Femur (tissue), 1 donor: ENCODE results near the gene LRP1B.

ENCODE experiments used
- DNase-seq: peaks from one replicate; pipeline ENCODE4 v3.0.0-alpha.2; 2017

LRP1B gene

GRCh38 chr2:141641462-141641861 is 489.4 kb downstream of the LRP1B start:
- DNase-seq: no peak

- no peak for DNase-seq
Measured at GRCh38 chr2:141639809-141640208, 491.0 kb downstream of the LRP1B start.

GRCh38 chr2:141633132-141633531 is 497.7 kb downstream of the LRP1B start:
- no peak for DNase-seq

GRCh38 chr2:141630407-141630930 is 500.3 kb downstream of the LRP1B start:
- DNase-seq: no peak

GRCh38 chr2:141620372-141620771 is 510.4 kb downstream of the LRP1B start:
- no peak for DNase-seq

- DNase-seq: no peak
Measured at GRCh38 chr2:141618457-141618856, 512.4 kb downstream of the LRP1B start.

GRCh38 chr2:141611981-141612380 is 518.8 kb downstream of the LRP1B start:
- DNase-seq: no peak

- no peak for DNase-seq
Measured at GRCh38 chr2:141611176-141611571, 519.6 kb downstream of the LRP1B start.

- DNase-seq: no peak
Measured at GRCh38 chr2:141610564-141611175, 520.1 kb downstream of the LRP1B start.

GRCh38 chr2:141605163-141605562 is 525.7 kb downstream of the LRP1B start:
- DNase-seq: no peak

GRCh38 chr2:141601511-141602152 is 529.2 kb downstream of the LRP1B start:
- DNase-seq: no peak

- no peak for DNase-seq
Measured at GRCh38 chr2:141599721-141600120, 531.1 kb downstream of the LRP1B start.

GRCh38 chr2:141598982-141599381 is 531.8 kb downstream of the LRP1B start:
- no peak for DNase-seq

GRCh38 chr2:141595316-141595920 is 535.4 kb downstream of the LRP1B start:
- no peak for DNase-seq

GRCh38 chr2:141591787-141592186 is 539.0 kb downstream of the LRP1B start:
- DNase-seq: no peak

- no peak for DNase-seq
Measured at GRCh38 chr2:141590620-141591019, 540.2 kb downstream of the LRP1B start.

- no peak for DNase-seq
Measured at GRCh38 chr2:141589314-141589713, 541.5 kb downstream of the LRP1B start.

GRCh38 chr2:141586985-141587384 is 543.8 kb downstream of the LRP1B start:
- no peak for DNase-seq

- no peak for DNase-seq
Measured at GRCh38 chr2:141582213-141582612, 548.6 kb downstream of the LRP1B start.

GRCh38 chr2:141579071-141579470 is 551.7 kb downstream of the LRP1B start:
- no peak for DNase-seq

GRCh38 chr2:141570474-141571131 is 560.2 kb downstream of the LRP1B start:
- DNase-seq: no peak

GRCh38 chr2:141569941-141570340 is 560.9 kb downstream of the LRP1B start:
- DNase-seq: no peak

GRCh38 chr2:141565597-141565996 is 565.2 kb downstream of the LRP1B start:
- DNase-seq: no peak

- DNase-seq: no peak
Measured at GRCh38 chr2:141560723-141561122, 570.1 kb downstream of the LRP1B start.
